NCI-H2107 (cell line): ENCODE results near the gene C4orf50.

Experiments
- DNase-seq: peaks from one replicate; lab custom pipeline; 2025; lab: John Stamatoyannopoulos, UW

The C4orf50 gene

DNA sequence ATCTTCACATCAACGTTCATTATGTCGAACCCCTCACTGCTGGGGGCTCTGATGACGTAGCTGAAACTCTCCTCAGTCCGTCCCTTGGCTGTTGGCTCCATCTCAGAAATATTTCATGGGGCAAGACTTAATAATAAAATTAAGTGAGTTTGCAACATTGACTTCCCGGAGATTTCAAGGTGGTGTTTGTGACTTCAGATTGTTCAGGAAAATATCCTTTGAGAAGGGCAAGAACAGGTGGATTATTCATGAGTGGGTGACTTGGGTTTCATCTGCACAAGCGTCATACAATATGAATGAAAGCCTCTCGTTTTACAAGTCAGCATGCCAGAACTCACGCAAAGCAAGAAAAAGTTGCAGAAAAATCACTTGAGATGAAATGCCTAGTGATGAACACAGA is at the start of gene C4orf50:
C4orf50 (minus strand) TSS at position 101 of the 400 bp plus-strand sequence.
- no peak for DNase-seq

DNA sequence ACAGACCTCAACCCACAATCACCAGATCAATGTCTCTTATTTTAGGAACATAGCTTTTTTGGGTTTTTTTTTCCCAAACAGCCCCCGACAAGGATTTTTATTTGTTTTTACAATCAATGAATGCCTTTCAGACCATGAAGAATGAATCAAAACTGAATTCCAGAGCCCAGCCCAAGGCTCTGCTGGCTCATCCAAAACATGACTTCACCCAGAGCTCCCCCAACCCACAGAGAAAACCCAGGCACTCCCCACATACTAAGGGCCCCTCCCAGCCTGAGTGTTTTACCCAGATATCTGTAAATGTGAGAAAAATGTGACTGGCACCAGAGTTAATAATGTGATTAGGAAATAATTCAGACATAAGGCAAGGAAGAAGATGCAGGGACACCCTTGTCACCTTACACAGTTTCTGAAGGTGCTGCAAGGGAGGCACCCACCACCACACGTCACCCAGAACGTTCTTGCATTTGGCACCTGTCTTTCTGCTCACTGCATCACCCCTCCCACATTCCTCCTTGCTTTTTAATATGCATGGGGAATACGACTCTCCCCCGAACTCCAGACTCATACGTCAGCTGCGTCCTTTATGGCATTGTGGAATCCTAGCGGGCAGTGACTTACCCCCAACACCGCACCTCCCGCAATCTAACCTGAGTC is 47.8 kb upstream of the C4orf50 start:
- DNase-seq = no peak

DNA sequence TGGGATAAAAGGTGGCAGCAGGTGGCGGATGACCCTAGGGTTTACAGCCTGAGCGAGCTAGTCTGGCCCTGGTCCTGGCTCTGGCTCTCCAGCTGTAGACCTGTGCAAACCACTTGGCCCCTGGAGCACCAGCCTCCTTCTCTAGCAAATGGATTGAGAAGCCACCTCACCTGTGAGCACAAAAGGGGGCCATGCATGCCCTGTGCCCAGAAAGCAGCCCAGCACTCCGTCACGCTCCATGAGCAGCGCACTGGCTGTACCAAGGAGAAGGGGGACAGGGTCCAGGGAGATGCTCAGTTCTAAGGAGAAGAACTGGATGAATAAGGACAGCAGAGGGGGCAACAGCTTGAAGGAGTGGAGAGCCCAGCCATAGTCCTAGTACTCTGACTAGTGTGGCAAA is 46.9 kb upstream of the C4orf50 start:
- no peak for DNase-seq

DNA sequence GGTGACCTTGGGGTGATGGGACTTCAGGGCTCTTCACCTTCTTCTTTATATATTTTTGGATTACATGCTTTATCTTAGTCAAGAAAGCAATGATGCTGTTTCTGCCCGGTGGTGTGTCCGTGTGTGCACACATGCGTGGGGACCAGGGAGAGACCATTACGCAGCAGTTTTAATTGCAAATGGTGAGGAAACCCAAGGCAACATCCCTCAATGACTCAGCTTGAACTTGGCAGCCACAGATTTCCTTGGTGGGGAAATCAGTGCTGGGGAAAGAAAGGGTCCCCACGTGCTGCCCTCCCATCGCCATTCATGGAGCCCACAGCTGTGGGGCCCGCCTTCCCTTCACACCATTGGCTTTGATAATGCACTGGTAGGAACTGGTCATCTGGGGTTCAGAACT is 46.2 kb upstream of the C4orf50 start:
- no peak for DNase-seq

DNA sequence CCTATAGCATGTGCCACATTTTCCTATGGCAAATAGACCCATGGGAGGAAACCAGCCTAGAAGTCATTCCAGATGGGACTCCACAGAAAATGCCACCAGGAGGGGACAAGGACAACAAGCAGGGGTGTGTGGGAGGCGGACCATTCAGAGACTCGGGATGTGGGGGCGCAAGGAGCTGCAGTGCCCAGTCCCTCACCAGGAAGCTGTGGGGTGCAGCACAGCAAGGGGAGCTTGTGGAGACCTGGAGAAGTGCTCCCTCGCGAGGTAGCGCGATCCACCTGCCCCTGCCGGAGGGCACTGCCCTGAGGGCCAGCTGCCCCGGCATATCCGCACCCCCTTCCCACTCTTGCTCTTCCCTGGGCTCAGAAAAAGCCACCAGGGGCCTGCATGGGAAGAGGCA is 45.5 kb upstream of the C4orf50 start:
- DNase-seq = no peak

DNA sequence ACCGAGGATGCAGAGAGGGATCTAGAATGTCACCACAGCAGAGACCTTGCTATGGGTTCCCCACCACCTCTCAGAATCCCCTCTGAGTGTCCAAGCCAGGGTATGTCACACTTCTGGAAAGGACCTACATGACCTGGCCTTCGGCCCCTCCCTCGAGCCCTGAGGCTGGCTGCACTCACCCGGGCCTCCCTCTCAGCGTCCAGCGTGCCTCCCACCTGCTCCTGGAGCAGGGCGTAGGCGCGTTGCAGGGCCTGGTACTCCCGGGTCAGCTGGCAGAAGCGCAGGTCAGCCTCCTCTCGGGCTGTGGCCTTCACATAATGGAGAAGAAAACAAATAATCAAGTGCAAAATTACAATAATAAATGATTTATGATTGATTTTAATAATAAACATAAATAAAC is 43.9 kb upstream of the C4orf50 start:
- no peak for DNase-seq

DNA sequence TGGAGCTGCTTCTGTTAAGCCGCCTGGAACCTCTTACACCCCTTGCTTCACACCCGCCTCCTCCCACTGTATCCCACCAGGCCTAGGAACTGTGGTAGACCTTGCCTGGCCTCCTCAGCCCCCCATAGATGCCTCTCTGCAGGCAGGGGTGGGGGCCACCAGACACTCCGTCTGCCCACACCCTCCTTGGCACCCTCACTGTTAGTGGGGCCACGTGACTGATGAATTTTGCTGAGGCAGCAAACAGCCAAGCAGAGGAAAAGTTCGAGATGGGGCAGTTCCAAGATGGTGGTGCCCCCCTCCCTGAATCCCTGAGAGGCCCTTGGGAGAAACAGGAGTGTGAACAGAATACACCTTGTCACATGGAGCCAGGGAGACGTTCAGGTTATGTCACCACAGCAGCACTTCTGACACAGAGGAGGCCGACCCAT is 41.2 kb upstream of the C4orf50 start:
- DNase-seq = no peak

DNA sequence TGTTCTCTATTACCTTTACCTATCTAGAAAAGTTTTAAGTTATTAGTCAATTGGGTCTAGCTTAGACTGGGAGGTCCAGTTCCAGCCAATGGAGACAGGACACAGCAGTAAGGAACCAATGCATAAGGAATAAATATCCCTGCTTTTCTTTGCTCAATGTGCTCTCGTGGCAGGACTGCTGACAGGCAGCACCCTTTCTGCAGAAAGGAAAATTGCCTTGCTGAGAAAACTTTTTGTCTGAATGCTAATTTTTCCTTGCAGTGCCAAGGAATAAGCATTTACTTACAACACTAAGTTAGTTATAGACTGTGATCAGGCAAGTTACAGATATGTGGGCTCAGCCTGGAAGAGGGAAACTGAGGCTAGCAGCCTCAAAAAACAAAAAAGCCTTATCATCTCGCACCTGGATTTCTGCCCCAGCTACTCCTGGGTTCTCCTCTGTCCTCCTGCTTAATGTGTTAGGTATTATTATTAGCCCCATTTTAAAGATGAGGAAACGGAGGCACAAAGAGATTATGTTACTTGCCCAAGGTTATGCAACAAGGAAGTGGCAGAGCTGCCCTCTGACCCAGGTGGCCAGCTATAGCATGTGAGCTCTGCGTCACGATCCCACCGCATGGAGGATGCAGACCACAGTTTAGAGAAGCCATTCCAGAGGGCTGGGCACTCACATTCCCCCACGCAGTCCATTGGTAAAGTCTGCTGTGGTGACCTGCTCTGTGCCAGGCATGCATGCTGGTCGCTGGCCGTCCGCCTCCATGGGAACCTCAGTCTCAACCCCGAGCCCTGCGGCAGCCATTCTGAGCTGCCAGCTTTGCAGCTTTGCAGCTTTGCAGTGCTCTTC is 40.5 kb upstream of the C4orf50 start:
- DNase-seq = no peak

DNA sequence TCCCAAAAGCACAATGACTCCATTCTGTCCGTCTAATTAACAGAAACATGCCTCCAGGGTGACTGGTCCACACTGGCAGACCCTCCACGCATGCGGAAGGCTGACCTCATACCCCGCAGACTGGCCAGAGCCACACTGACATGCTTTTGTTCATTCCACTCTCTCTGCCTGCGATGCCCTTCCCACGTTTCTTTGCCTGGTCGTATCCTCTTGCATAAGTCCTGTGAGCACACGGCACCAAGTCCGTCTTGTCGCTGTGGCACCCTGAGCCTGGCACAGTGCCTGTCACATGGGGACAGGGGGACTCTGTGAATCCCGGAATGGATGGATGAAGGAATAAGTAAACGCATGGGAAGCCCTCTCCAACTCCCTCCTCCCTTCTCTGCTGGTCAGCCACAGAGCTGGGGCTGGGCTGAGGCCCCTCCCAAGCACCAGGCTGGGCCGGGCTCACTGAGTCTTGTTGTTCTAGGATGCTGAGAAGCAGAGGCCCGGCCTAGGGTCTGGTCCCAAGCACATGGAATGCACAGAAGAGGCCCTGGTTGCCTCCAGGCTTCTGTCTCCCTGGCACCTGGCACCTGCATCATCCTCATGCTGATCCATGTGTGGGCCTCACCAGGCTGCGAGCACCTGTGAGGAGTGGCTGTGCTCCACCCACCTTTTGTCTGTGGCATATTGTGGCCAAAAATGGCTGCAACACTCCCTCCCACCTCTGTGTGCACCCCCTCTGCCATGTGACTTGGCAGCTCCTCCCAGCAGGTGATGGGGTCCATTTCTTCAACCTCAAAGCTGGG is 38.9 kb upstream of the C4orf50 start:
- DNase-seq = no peak

DNA sequence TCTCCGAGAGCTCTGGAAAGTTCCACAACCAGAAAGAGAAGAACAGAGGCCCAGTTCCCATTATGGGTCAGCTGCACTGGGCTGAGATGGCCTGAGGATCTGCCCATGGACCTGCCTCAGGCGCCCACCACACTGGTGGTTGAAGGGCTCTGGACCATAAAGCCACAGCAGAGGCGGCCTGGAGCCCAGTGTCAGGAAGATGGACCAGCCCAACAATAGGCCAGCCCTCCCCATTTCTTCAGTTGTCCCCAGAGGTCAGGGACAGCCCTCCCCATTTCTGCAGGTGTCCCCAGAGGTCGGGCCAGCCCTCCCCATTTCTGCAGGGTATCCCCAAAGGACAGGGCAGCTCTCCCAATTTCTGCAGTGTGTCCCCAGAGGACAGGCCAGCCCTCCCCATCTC is 37.2 kb upstream of the C4orf50 start:
- DNase-seq = no peak

DNA sequence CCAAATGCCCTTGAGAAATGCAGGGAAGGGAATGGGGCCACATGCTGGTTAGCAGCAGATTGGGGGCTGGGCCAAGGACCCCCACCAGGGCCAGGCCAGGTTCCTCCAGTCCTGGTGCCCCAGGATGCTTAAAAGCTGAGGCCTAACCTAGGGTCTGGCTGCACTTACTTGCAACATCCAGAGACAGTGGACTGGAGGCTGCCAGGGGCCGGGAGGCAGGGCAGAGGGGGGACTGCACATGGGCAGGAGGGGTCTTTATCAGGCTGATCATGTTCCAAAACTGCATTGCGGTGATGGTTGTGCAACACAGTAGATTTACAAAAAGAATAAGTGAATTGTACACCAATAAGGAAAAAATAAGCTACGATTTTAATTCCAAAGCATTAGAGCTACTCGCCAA is 36.8 kb upstream of the C4orf50 start:
- DNase-seq = no peak

DNA sequence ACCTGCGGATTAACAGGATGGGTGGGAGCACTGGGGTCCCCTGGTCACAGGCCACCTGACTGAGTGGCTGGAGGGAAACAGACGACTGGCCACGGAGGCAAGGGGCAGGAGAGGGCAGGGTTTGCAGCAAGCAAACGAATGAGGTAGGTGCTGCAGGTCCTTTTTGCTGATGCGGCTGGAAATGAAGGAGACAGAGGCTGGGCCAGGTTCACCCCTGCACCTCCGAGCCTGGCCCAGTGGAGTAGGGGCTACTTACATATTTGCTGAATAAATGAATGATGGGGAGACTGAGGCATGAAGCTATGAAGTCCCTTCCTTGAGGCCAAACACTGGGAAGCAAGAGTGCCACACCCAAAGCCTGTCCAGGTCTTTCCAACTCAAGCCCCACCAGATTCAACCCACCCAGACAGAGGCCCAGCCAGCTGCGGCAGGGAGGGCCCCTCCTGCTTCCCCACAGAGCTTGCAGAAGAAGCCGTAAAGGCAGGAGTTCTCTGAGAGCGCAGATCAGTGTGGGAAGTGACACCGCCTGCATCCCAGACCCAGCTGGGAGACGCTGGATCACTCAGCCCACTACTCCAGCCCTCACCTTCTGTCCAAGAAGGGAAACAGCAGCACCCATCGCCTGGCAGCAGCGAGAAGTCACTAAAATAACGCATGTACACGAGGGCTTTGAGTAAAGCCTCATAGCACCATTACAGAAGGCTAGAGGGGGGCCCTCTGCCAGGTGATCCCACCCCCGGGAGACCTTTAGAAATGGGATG is 36.1 kb upstream of the C4orf50 start:
- DNase-seq = no peak

DNA sequence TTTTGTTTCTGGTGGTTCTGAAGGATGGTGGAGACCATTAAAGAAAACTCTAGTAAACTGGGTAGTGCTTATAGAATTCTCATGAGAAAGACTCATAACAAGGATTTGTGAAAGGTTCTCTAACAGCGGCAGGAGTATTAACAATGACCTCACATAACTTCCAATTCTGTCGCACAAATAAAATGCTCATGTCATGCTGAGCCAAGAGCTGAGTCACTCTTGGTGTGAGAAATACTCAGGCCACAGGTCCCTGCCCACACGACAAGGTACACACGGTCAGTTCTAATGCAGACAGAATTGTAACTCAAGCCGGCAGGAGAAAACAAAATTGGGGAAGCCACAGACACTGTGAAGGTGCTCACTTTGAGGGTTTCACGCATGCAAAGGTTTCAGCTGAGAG is 34.4 kb upstream of the C4orf50 start:
- DNase-seq = no peak

DNA sequence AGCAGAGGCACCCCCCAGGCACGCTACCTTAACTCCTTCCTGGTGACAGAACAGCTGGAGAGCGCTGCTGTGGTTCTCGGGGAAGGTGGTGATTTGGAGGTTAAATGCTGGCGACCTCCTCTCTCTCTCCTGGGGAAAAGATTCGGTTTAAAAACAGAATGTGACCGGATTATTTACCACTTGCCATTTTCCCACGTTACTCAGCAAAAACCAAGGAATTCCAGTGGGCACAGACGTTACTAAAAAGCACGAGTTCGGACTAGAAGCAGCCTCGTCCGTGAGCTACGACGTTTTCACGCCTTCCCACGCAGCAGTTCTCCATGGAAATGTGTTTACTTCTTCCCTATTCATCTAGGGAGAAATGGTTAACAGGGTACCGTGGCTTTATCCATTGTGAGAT is 32.3 kb upstream of the C4orf50 start:
- DNase-seq = no peak

DNA sequence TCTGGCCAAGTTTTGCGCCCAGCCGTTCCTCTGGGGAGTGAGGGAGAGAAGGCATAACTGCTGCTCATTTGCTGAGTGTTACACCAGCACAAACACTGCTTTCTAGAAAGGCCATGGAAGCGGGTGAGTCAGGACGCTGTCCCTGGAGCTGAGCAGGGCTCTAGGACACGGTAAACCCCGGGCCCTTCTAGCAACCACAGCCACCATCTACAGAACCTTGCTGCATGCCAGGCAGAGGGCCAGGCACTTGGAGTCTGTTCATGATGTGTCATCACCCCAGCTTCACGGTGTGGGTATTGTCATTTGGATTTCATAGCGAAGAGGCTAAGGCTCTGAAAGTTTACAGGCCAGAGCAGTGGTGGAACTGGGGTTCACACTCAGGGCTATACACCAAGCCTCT is 31.8 kb upstream of the C4orf50 start:
- DNase-seq = no peak

DNA sequence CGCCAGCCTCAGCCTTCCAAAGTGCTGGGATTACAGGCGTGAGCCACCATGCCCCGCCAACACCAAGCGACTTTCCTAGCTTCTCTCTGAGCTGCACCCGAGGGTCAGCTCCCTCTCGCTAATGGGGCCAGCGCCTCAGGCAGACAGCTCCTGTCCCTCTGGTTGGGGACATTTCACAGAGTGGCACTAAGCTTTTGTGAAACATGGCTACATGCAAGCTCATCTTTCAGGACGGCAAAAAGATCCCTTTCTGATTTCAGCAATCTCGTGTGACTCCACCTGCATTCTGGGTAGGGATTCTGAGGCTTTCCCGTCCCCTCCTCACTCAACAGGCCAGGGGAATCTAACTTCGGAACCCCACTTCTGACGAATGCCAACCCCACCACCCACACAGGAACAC is 31.0 kb upstream of the C4orf50 start:
- no peak for DNase-seq

DNA sequence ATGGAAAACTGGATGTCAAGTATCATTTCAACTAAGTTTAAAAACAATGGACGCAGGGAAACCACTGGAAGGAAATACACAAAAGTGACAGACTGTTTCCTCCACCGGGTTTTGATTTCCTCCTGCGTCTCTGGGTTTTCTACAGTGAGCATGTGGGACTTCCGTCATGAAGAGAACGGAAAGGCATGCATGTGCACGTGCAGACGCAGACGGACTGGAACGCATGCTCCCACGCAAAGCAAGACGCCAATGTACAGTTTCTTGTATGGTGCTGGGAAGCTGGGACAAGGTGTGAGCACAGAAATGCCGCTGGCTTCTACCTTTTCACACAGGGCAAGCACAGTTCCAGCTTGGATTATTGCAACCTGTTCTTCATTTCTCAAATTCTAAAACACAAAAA is 30.3 kb upstream of the C4orf50 start:
- DNase-seq = no peak

DNA sequence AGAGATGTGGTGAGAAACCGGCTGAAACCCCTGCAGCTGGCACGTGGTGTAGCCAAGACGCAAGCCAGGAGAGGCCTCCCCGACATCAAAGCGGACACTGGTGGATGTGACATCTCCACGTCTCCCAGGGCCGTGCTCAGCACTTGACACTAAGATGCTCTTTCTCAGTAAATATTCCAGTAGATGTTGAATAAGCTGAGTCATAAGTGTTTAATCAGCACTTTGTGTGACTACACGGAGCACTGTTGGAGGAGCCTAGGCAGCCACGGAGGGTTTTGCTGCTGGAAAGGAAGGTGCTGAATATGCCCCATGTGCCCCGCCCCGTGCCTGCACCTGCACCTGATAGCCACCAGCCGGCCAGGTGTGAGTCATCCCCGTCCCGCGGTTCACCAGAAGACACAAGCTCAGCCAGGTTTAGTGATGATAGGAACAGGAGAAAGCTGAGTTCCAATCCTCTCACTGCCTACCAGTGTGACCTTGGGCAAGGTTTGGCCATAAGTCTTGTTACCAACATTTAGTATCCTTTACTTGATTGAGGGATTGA is 29.0 kb upstream of the C4orf50 start:
- no peak for DNase-seq

DNA sequence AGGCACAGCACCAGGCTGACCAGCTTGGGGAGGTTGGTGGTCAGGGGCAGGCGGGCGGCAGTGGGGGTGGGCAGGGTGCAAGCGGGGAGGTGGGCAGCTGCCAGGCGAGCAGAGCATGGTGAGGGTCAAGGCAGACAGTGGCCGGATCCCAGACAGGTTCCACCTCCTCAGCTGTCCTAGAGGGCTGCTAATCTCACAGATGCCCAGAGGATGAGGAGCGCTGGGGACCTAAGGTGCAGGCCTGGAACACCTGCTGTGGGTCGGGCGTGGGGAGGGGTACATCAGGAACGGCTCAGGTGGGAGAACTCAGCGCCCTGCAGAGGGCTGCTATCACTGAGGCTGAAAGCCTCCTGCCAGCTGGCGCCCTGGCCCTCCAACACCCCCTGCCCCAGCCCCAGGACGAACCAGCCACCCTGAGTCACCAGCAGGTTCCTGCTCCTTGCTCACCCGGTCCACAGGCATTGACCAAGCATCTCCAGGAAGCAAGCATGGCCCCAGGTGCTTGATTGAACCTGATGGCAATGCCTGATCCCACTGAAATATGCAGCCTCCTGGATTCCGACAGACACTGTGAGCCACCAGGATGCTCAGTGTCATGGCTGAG is 28.4 kb upstream of the C4orf50 start:
- DNase-seq = no peak

DNA sequence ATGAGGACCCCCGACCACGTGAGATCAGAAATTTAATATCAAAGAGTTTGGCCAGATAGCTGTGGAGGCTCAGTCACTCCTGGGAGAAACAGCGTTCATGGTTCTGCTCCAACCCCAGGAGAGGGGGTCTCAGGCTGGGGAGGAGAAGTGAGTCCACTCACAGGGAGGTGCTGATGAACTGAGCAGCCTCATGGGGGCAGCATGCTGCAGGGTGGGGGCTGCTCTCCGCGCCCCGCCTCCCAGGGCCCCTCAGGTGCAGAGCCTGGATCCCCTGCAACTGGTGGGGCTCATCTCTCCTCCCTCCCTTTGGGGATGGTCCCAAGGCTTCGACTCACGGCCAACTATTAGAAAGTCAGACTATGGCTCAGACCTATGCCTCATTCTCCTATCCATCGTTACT is 26.6 kb upstream of the C4orf50 start:
- DNase-seq = no peak

DNA sequence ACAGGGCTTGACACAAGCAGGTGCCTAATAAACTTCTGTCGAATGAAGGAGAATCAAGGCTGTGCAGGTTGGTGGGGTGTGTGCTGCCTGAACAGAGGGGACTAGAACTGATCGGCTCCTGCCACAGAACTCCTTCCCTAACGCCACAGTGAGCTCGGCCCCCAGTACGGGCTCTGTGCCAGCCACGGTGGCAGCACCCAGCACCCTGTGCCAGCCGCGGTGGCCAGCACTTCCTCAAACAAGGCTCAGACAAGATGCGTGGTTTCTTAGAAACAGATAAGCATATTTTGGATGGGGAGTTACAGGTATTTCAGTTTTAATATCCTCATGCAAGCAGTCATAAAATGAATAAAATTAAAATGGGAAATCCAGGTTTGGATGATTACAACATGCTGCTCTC is 26.0 kb upstream of the C4orf50 start:
- DNase-seq = no peak
